ELF-1 (cell line): ENCODE measurements around the gene ANO7.

Experiments used
- DNase-seq: peaks from one replicate; pipeline ENCODE4 v3.0.0-alpha.2; 2016; ENCODE audit warnings: low read depth, low spot score

ANO7 gene

GRCh38 chr2:241226723-241227572 lies 38.5 kb downstream of the ANO7 start:
- DNase-seq: no peak

DNA sequence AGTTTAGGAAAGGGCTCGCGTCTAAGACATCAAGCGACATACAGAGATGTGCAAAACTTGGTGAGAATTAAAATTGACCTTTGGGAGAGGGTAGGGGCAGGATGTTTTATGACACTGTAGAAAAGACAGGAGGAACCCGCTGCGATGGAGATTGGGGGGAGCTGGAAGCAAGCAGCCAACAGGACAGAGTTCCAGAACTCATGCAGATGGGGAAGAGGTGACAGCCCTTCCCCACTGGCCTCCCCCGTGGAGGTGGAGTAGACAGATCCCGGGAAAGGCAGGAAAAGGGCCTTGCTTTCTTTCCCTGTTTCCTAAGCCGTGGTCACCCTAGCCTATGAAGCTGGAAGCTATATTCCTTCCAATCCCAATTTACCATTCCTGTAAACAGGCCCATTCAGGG lies 39.1 kb downstream of the ANO7 start:
- DNase-seq: no peak

DNA sequence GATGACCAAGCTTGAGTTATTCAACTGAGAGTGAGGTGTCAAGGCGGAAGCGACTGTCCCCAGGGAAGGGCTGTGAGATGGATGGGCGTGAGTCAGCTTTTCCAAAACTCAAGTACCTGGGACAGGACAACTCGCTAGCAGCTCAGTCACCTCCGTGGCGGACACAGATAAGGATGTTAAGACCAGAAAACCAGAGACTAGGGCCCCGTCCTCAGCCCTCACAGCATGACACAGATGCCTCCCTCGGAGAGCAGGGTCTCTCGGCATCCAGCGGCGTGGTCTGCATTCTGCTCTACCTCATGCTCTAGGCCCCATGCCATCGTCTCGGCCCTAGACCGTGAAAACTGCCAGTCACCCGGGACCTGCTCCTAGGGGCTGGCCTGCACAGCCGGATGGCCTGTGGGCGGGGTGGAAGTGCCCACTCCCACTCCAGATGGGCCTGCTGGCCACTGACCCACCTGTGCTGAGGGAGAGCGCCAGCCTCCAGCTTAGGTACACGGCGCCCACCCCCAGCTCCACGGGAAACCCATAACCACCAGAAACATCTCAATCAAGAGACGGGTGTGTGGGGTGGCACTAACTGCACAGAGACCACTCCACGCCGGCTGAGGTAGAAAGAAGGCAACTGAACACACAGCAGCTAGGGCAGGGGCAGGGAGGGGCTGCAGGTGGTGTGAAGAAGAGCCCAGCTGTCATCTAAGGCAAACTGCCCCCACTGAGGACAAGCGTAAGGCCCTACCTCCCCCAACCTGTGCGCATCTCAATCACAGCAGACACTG lies 39.8 kb downstream of the ANO7 start:
- no peak for DNase-seq

DNA sequence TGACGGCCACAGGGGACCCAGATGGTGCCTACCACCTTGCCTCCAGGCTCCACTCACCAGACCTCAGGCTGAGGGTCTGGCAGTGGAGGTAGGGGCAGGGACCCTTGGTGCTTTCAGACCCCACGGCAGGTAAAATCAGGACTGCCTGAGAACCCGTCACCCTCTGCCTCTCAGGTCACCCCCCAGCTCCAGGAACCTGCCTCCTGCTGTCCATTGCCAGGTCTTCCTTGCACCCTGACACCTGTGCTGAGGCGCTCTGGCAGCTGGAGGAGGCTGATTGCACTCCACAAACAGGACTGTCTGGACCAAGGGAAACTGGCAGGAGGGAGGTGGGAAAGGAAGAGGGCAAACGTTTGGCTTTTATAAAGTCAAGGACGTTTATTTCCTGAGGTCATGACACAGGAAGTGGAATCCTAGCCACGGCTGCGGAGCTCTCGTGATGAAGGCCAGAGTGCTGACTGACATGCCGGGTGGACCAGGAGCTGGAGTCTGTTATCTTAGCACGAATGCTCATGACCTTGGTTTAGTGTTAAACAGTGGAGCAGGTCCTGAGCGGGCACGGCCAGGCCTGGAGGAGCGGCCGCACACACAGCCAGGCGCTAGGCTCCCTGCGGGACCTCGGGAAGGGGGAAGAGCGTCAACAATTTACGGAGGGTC lies 40.5 kb downstream of the ANO7 start:
- DNase-seq: no peak

DNA sequence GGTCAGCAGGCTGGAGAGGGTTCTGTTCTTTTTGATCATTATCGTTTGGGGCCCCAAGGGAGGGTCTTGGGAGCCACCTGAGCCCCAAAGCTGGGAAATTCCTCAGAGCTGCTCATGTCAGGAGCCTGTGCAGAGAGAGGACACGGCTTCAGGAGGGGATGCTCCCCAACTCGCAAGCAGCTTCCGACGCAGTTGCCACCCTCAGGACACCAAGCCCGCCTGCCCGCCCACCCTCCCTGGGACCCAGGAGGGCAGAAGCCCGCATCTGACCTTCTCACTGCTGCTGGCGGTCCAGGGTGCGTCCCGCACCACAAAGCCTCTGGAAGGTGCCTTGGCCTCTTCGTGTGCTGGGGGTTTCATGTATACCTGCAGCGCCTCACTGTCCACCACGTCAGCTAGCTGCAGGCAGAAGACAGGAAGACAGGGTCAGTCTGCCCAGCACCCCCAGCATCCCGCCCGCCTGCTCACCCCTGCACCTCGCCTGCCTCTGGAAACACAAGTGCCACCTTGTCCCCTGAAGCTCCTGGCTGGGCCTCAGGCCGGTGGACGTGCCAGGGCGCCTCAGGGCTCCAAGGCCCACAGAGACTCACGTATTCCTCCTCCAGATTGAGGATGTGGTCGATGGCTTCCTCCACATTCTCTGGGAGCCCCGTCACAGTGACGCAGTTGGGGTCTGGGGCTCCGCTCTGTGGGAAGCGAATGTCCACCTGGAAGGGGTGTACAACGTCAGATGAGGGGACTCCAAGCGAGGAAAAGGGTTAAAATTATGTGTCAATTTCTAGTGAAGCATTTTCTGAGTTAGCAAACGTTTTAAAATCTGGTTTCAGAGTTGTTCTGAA lies 41.3 kb downstream of the ANO7 start:
- DNase-seq: no peak

DNA sequence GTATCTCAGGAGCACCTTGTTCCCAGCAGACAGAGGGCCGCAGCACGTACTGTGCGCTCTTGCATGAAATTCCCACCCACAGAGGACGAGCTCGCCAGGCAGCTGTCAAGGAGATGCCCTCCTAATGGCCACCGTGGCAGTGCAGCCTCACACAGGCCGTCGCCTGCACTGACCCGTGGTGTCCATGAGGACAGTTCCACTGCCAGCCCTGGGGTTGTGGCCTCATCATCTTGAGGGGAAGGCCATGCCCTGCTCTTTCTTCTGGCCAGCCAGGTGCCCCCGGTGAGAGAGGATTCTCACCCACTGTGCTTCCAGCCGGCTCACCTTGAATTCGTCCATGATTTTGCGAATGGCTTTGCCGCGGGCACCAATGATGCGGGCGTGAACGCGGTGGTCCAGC lies 42.0 kb downstream of the ANO7 start:
- DNase-seq: no peak

DNA sequence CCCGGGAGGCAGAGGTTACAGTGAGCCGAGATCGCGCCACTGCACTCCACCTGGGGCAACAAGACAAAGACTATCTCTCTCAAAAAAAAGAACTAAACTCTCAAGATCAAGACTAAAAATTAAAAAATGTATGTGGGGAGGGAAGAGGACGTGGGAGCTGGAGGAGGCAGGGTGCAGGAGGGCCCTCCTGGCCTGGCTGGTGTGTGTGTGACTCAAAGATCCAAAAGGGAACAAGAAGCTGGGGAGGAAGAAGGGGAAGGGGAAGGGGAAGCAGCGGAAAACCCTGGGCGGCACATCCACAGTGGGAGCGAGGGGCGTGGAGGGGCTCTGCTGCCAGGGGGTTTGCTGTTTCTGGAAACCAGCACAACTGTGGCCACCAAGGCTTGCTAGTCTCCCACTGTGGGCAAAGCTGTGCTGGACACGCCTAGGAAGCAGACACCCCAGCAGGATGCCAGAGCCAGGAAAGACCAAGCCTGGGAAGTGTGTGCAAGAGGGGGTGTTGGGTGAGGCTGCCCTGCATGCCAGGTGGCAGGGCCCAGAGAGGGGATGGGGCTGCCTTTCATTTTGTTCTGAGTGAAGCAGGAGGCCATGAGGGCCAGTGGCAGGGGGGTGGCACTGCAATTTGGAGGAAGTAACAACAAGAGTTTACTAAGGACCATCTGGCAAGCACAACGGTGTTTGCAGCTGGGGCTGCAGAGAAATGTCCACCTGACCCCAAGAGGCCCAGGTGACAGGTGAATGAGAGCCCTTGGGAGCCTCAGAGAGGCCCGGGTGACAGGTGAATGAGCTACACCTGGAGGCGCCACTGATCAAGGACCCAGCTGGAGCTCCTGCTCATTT lies 44.5 kb downstream of the ANO7 start:
- no peak for DNase-seq

- DNase-seq: no peak
Observed at GRCh38 chr2:241234066-241234790, 45.8 kb downstream of the ANO7 start.

DNA sequence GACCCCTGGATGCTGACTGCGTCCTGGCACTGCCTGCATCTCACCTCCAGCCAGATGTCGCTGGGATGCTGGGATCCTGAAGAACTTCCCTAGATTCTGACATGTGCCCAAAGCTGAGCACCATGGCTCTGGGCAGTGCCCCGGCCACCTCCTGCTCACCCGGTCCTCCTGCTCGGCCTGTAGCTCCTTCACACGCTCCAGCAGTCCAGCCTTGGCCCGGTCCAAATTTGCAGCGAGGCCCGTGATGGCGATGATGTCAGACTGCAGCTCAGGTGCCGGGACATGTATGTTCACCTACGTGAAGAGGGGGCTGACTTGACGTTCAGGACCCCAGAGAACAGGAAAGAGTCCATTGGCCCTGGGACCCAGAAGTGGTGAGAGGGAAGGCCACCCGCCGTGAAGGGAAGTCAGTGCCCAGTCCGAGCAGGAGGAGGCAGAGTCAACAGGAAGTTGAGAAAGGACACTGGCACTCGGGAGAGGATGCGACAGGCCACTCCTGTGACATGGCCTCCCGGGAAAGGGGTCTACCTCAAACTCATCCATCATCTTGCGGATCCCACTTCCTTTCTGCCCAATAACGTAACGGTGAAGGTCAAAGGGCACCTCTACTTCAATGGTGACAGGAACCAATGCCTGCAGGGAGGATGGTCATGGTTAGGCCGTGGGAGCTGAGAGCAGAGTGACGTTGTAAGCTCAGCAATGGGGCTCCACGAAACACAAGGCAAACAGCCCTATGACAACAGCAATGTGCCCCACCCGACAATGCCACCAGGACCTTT lies 46.7 kb downstream of the ANO7 start:
- DNase-seq: no peak

- no peak for DNase-seq
Observed at GRCh38 chr2:241235859-241236593, 47.5 kb downstream of the ANO7 start.

DNA sequence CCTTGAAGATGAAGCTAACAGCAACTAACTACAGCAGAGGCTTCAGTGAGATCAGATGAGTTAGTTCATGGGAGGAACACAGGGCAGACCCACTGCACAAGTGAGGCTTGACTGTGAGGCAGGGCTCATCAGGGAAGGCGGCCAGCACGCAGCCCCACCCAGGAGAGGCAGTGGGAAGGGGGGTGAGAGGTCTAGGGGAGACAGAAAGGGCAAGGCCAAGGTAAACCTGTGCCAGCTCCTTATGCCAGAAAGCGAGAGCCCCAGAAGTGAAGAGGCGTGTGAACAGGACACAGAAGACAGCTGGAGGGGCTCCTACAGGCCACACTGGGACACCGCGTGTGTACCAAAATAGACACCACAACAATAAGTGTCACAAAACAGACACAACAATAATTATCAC lies 48.6 kb downstream of the ANO7 start:
- DNase-seq: no peak

DNA sequence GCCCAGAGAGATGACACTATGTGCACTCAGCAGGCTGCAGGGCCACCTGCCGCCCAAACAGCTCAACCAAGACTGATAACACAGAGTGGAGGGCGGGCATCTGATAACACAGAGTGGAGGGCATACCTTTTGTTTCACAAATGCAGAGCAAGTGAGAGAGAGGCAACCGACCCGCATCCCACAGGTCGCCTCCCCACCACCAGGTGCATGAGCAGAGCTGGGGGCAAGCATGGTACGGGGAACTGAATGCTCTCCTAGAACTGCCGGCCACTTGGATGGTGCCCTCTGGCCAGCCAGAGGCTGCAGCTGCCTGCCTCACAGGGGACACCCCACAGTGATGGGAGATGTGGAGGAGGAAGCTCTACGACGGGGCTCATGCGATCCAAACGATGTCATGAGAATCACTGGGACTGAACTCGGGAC lies 49.5 kb downstream of the ANO7 start:
- DNase-seq: no peak

DNA sequence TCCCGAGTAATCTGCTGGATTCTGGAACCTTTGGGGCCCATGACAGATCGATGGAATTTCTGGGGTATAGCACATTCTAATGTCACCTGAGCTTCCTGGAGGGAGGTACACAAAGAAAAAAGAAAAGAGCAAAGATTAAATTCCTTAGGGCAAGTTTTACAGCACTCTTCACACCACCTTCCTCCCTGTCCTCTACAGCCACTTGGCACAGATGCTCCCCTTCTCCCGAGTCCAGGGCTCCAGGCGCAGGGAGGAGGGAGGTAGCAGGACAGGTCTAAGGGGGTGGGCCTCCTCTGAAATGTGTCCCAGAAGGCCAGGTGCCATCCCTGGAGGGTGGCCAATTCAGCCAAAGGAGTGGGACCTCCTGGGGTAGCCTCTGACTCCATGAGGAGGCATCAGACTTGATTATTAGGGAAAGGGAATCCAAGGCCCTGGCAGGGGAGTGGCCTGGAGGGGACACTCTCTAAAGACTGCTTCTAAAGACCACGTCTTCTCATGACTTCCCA lies 50.3 kb downstream of the ANO7 start:
- DNase-seq: no peak

DNA sequence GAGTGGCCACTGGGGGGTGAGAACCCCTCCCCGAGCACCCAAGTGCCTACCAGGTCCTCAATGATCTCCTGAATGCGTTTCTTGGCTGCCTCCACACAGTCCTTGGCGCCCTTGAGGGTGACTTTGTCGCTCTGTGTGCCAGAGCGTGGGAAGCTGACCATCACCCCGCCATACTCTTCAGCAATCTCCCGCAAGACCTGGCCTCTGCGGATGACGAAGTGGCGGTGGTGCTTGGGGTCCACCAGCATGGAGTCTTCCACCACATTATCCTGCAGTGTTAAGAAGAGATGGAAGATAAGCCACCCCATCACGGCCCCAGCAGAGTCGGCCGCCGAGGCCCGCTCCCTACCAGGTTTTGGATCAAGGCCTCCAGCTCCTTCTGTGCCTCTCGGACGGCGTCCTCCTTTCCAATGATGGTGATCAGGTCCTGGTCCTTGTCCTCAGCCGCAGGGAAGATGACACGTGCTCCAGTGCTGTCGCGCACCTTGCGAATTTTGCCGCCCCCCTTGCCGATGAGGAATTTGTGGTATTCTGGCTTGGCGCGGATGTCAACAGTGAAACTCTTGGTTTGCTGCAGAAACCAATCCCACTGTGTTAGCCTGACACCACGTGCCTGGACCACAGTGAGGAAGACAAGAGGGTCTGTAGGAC lies 51.2 kb downstream of the ANO7 start:
- no peak for DNase-seq

GRCh38 chr2:241240320-241241004 lies 52.0 kb downstream of the ANO7 start:
- DNase-seq: no peak

DNA sequence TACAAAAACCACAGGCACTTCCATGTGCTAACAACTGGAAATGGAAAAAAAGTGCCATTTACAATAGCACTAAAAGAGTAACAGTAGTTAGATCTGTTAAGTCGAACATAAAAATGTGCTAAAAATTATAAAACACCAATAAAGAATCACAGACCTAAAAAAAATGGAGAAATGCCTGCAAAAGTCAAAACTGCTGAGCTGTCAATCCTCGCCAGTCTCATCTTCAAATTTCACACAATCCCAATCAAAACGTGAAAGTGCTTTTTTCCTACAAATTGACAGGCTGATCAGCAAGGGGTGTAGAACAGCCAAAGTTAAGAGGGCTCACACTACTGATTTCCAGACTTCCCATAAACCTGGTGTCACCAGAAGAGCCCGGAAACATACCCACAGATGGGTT lies 53.2 kb downstream of the ANO7 start:
- no peak for DNase-seq

DNA sequence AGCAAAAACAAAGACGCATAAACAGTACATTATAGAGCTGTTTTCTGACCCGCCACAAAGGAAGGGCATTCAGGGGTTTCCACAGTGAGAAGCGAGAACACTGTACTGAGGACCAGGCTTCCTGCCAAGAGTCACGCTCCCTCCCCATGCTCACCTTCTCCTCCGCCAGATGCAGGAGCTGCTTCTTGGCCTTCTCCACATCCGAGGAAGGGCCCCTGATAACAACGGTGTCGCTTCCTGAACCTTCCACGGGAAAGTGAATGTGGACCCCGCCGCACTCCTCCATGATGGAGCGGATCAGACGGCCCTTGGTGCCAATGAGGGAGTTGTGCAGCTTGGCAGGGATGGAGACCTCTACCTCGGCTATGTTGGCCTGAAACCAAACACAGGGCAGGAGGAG lies 53.8 kb downstream of the ANO7 start:
- no peak for DNase-seq
